ENCODE results near the gene RGCC. TPM values are rescaled to one million over a fixed set of nuclear protein-coding genes. Genes with fewer than 3 reads are reported as not detected.

RGCC gene
- total and polyA plus RNA-seq, 10 donors: 5.1 to 76.4 (median 23.9) TPM

GRCh38 chr13:41465241-41465847, 8.0 kb downstream of the RGCC start:
- peaks cover 0 to 64% (median 13%) of the 10 kb centered on the region in 6 donors for H3K36me3 ChIP-seq
- 14 to 33% (median 17%) methylated on average over 4 of the region's 4 CpGs for WGBS, 5 donors
- H3K4me3 ChIP-seq: peak overlapping the region in 1 of 8 donors; percentile 1

GRCh38 chr13:41465898-41466320, 8.6 kb downstream of the RGCC start:
- H3K4me1 ChIP-seq: peaks cover 8 to 72% (median 52%) of the 10 kb centered on the region in 6 donors
- H3K4me3 ChIP-seq: no peak overlapping the region

More at GRCh38 chr13:41465241-41465847, 8.0 kb downstream of the RGCC start:
- DNase-seq: peak; percentile 94
- Histone ChIP-seq H3K4me1 (peaks cover 8 to 77% (median 55%) of the 10 kb centered on the region in 6 donors), H3K9me3 (no peaks in the 10 kb centered on the region), H3K27ac (peak overlapping the region; percentile 63 to 84 (median 77)), H3K27me3 (replicated peaks in 1 of 7) (peaks cover 0 to 1% (median 0%) of the 10 kb centered on the region in 7 donors)
- TF ChIP-seq POLR2AphosphoS5 (IDR thresholded peaks at IDR 0.05) (peak; percentile 55 to 79 (median 78)), CTCF (IDR thresholded peaks at IDR 0.05 in 8 of 11, conservative IDR thresholded peaks at IDR 0.05 in 3 of 11) (no peak)
- intact Hi-C loops (cut with DNase I; ENCODE audit: low total_unique reads): no loop called here

GRCh38 chr13:41467425-41467945, 10.1 kb downstream of the RGCC start:
- Histone ChIP-seq H3K9me3 (no peaks in the 10 kb centered on the region), H3K4me3 (no peak overlapping the region), H3K27ac (peak overlapping the region in 5 of 8 donors; percentile 26 to 84 (median 77)), H3K4me1 (peaks cover 8 to 56% (median 43%) of the 10 kb centered on the region in 6 donors), H3K27me3 (replicated peaks in 1 of 7) (no peaks in the 10 kb centered on the region), H3K36me3 (peaks cover 0 to 81% (median 20%) of the 10 kb centered on the region in 6 donors)
- no peak for DNase-seq
- TF ChIP-seq POLR2AphosphoS5 (IDR thresholded peaks at IDR 0.05): no peak
- no peak for TF ChIP-seq POLR2A (IDR thresholded peaks at IDR 0.05)
- no peak for TF ChIP-seq CTCF (IDR thresholded peaks at IDR 0.05 in 8 of 11, conservative IDR thresholded peaks at IDR 0.05 in 3 of 11)
- 69 to 81% (median 74%) methylated on average over 2 of the region's 2 CpGs for WGBS, 5 donors
- intact Hi-C loops (cut with DNase I; ENCODE audit: low total_unique reads): no loop called here

More at GRCh38 chr13:41465898-41466320, 8.6 kb downstream of the RGCC start:
- TF ChIP-seq POLR2A (IDR thresholded peaks at IDR 0.05): no peak
- TF ChIP-seq CTCF (IDR thresholded peaks at IDR 0.05 in 8 of 11, conservative IDR thresholded peaks at IDR 0.05 in 3 of 11): no peak
- TF ChIP-seq POLR2AphosphoS5 (IDR thresholded peaks at IDR 0.05): no peak
- no peak for DNase-seq
- Histone ChIP-seq H3K27ac (peak overlapping the region; percentile 63 to 84 (median 77)), H3K36me3 (peaks cover 0 to 70% (median 18%) of the 10 kb centered on the region in 6 donors), H3K9me3 (no peaks in the 10 kb centered on the region), H3K27me3 (replicated peaks in 1 of 7) (no peaks in the 10 kb centered on the region)
- WGBS, 5 donors: 78 to 90% (median 86%) methylated on average over 1 of the region's 1 CpG
- intact Hi-C loops (cut with DNase I; ENCODE audit: low total_unique reads): no loop called here

GRCh38 chr13:41468631-41469030, 11.3 kb downstream of the RGCC start:
- TF ChIP-seq CTCF (IDR thresholded peaks at IDR 0.05 in 8 of 11, conservative IDR thresholded peaks at IDR 0.05 in 3 of 11): no peak
- H3K9me3 ChIP-seq: no peaks in the 10 kb centered on the region
- intact Hi-C loops (cut with DNase I; ENCODE audit: low total_unique reads): no loop called here
- DNase-seq: no peak
- H3K27me3 ChIP-seq (replicated peaks in 1 of 7): no peaks in the 10 kb centered on the region
- no peak overlapping the region for H3K27ac ChIP-seq
- peaks cover 7 to 45% (median 32%) of the 10 kb centered on the region in 6 donors for H3K4me1 ChIP-seq
- peaks cover 0 to 78% (median 20%) of the 10 kb centered on the region in 6 donors for H3K36me3 ChIP-seq
- WGBS, 5 donors: 90 to 100% (median 96%) methylated on average over 2 of the region's 2 CpGs
- no peak overlapping the region for H3K4me3 ChIP-seq

All from spleen (tissue), 11 donors.